ENCODE results near the gene SEC22A. TPM values are rescaled to one million over a fixed set of nuclear protein-coding genes. Genes with fewer than 3 reads are reported as not detected.

SEC22A gene
- total RNA-seq, 2 donors from 2014 or later = 16.8 to 18.3 TPM

DNA sequence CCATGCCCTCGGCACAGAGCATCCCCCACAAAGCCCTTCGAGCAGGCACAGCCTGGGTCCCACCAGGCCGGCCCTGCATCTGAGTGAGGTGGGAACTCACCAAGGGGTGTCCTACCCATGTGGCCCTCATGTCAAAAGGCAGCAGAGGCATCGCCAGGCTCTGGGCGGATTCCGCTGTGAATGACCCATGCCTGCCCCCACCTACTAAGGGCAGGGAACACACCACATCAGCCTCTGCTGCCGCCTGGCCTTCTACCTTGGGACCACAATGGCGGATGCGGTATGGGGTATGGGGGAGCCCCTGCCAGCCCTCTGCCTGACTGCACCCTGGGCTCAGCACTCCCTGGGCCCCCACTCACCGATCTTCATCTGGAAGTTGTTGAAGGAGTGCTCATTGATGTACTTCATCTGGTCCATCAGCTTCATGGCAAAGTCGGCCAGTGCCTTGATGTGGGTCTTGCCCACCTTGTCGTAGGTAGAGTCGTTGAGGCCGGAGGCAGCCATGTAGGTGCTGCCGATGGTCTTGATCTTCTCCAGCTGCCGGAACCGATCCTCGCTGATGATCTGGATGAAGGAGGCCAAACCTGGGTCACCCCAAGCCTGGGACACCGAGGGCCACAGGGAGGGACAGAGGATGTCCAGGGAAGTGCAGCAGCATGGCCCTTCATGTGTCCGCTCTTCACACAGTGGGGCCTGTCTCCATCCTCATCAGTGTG is 87.8 kb downstream of the SEC22A start:
- Mint-ChIP-seq H3K36me3 (no peaks in the 10 kb centered on the region), H3K27ac (no peak overlapping the region), H3K9me3 (no peaks in the 10 kb centered on the region)
- ATAC-seq (no peak), DNase-seq (ENCODE audit: low spot score in 2 of 2) (no peak)

GRCh38 chr3:123290107-123290930 is 88.6 kb downstream of the SEC22A start:
- DNase-seq (ENCODE audit: low spot score in 2 of 2) (no peak), ATAC-seq (no peak)
- Mint-ChIP-seq H3K9me3 (no peaks in the 10 kb centered on the region), H3K27ac (no peak overlapping the region), H3K36me3 (no peaks in the 10 kb centered on the region)

- Mint-ChIP-seq H3K27ac (no peak overlapping the region), H3K9me3 (no peaks in the 10 kb centered on the region), H3K36me3 (no peaks in the 10 kb centered on the region)
- DNase-seq (ENCODE audit: low spot score in 2 of 2) (no peak), ATAC-seq (no peak)
Observed at GRCh38 chr3:123290962-123291361, 89.2 kb downstream of the SEC22A start.

GRCh38 chr3:123291404-123291803 is 89.7 kb downstream of the SEC22A start:
- ATAC-seq (no peak), DNase-seq (ENCODE audit: low spot score in 2 of 2) (no peak)
- H3K9me3 Mint-ChIP-seq = no peaks in the 10 kb centered on the region
- no peak overlapping the region for H3K27ac Mint-ChIP-seq
- no peaks in the 10 kb centered on the region for H3K36me3 Mint-ChIP-seq

GRCh38 chr3:123292321-123293310 is 90.9 kb downstream of the SEC22A start:
- DNase-seq (ENCODE audit: low spot score in 2 of 2) = no peak
- no peak for ATAC-seq
- H3K9me3 Mint-ChIP-seq = no peaks in the 10 kb centered on the region
- no peaks in the 10 kb centered on the region for H3K36me3 Mint-ChIP-seq
- H3K27ac Mint-ChIP-seq = no peak overlapping the region

- no peak for ATAC-seq
- H3K27ac Mint-ChIP-seq = no peak overlapping the region
- no peaks in the 10 kb centered on the region for H3K9me3 Mint-ChIP-seq
- DNase-seq (ENCODE audit: low spot score in 2 of 2) = no peak
- no peaks in the 10 kb centered on the region for H3K36me3 Mint-ChIP-seq
Observed at GRCh38 chr3:123294296-123294938, 92.7 kb downstream of the SEC22A start.

DNA sequence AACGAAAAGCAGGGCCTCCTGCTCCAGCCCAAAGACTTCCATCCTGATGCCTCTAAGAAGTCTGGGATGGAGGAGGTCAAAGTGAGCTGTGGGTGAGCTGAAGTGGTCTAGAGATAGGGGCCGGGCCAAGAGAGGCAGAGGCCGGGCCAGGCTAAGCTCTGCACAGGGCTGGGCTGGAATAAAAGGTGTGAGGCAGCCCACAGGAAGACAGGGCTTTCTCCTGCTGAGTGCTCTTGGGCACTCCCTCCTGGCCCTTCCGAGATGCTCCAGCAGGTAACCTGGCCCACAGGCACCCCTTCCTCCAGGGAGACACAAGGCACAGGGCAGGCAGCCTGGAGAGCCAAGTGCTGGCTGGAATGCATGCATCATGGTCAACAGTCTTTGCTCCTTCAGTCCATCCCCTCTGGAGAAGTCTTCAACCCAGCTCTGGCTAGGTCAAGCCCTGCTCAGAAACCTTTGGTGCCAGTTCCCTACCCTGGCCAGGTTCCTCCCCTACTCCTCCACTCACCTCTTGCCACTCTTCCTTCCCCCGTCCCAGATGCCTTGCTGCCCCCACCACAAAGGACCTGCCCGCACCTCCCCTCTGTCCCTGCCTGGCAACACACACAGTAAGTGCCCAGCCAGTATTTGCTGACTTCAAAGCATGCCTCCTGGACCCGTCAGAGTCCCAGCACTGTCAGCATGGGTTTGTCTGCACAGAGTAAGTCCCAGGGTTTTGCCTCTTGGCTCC is 93.6 kb downstream of the SEC22A start:
- DNase-seq (ENCODE audit: low spot score in 2 of 2) (no peak), ATAC-seq (no peak)
- Mint-ChIP-seq H3K27ac (no peak overlapping the region), H3K36me3 (no peaks in the 10 kb centered on the region), H3K9me3 (no peaks in the 10 kb centered on the region)

DNA sequence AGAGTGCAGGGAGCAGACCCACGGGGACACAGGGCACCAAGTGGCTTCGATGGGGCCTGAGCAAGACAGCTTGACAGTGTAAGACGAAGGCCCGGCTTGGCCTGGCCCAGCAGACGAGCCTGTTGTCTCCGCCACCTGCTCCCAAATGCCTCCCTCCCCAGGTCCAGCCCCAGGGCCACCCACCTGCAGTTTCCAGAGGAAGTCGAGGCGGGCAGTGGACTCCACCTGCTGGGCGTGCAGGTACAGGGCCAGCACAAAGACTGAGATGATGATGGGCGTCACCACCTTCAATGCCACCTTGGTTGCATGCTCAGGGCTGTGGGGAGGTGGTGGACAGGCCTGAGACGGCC is 94.1 kb downstream of the SEC22A start:
- ATAC-seq (no peak), DNase-seq (ENCODE audit: low spot score in 2 of 2) (no peak)
- Mint-ChIP-seq H3K9me3 (no peaks in the 10 kb centered on the region), H3K27ac (no peak overlapping the region), H3K36me3 (no peaks in the 10 kb centered on the region)

DNA sequence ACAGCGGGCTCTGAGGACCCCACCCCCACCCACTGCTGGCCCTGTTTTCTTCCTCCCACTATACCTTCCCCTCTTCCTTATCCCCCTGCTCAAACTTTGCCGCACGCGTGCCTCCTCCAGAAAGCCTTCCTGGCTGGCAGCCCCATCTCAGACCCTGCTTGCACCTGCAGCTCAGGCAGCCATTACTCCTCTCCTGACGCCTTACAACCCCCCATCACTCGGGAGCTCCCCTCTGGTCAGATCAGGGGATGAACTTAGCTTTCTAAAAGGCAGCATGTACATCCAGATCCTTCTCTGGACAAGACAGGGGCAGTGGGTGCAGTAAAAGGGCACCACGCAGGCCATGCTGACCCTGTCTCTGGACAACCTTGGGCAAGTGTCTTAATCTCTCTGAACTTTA is 94.5 kb downstream of the SEC22A start:
- ATAC-seq (no peak), DNase-seq (ENCODE audit: low spot score in 2 of 2) (no peak)
- Mint-ChIP-seq H3K9me3 (no peaks in the 10 kb centered on the region), H3K36me3 (no peaks in the 10 kb centered on the region), H3K27ac (no peak overlapping the region)

- ATAC-seq = no peak
- DNase-seq (ENCODE audit: low spot score in 2 of 2) = no peak
- H3K36me3 Mint-ChIP-seq = no peaks in the 10 kb centered on the region
- H3K27ac Mint-ChIP-seq = no peak overlapping the region
- H3K9me3 Mint-ChIP-seq = no peaks in the 10 kb centered on the region
Observed at GRCh38 chr3:123296836-123297626, 95.3 kb downstream of the SEC22A start.

DNA sequence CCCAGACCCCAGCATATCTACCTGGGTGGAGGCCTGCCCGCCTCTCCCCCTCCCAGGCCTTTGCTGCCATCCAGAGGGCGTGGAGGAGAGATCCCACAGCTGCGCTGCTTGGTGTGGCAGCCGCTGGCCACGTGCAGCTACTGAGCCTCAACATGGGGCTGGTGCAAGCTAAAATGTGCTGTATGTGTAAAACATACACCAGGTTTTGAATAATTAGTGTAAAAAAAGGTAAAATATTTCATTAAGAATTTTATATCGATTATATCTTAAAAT is 95.8 kb downstream of the SEC22A start:
- Mint-ChIP-seq H3K36me3 (no peaks in the 10 kb centered on the region), H3K9me3 (no peaks in the 10 kb centered on the region), H3K27ac (no peak overlapping the region)
- DNase-seq (ENCODE audit: low spot score in 2 of 2) (no peak), ATAC-seq (no peak)

DNA sequence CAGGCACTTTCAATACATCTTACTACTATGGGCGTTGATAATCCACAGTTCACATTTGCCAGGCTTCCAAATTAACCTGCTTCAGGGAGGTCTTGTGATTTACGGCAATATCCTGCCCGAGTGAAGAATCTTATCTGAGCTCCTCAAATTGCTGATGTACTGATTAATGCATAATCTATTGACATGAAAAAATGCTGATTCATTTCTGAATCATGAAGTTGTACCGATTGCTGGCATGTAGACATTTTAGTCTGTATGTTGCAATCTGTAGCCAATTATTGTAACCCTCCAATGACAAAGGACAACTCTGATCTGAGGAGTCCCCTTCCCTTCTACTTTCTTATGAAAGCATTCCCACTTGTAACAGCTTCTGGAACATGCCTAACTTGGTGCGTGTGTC is 97.2 kb downstream of the SEC22A start:
- no peaks in the 10 kb centered on the region for H3K9me3 Mint-ChIP-seq
- H3K36me3 Mint-ChIP-seq = no peaks in the 10 kb centered on the region
- no peak overlapping the region for H3K27ac Mint-ChIP-seq
- DNase-seq (ENCODE audit: low spot score in 2 of 2) (no peak), ATAC-seq (no peak)

DNA sequence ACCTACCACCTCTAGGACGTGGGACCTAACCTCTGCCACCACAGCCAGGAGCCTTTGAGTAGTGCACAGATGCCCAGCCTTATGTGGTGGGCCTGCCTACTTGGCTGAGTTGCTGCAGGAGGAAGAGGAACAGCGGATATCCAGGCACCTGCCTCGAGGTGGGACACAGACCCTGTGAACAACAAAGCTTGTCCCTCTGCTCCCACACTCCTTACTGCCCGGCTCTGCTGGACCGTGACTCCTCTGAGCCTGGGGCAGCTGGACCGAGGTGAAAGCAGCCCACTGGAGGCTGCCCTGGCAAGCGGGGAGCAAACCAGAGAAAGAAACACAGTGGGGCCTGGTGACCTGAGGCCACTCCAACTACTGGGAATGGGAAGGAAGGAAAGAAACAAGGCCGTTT is 97.8 kb downstream of the SEC22A start:
- Mint-ChIP-seq H3K27ac (no peak overlapping the region), H3K36me3 (no peaks in the 10 kb centered on the region), H3K9me3 (no peaks in the 10 kb centered on the region)
- ATAC-seq = no peak
- DNase-seq (ENCODE audit: low spot score in 2 of 2) = no peak

- no peak for DNase-seq (ENCODE audit: low spot score in 2 of 2)
- Mint-ChIP-seq H3K9me3 (no peaks in the 10 kb centered on the region), H3K27ac (no peak overlapping the region), H3K36me3 (no peaks in the 10 kb centered on the region)
- ATAC-seq = no peak
Observed at GRCh38 chr3:123300056-123300455, 98.3 kb downstream of the SEC22A start.

DNA sequence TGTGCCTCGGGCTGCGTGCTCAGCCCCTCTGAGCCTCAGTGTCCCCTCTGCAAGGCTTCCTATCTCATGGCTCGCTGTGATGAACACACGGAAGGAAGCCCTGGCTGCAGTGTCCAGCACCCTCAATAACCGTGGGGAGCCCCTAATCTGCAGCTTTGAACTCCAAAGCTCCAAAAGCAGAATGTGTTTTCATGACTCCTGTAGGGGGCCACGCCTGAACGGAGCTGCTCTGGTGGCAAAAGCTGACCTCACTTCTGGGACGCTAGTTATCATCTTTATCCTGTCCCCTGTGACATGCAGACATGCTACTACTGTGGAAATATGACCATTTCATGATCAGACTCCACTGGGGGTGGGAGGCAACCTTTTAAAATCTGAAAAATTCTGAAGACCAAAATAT is 98.8 kb downstream of the SEC22A start:
- no peak for ATAC-seq
- no peaks in the 10 kb centered on the region for H3K9me3 Mint-ChIP-seq
- no peak for DNase-seq (ENCODE audit: low spot score in 2 of 2)
- H3K27ac Mint-ChIP-seq = no peak overlapping the region
- no peaks in the 10 kb centered on the region for H3K36me3 Mint-ChIP-seq

Measured in activated naive CD4-positive, alpha-beta T cell treated with anti-CD3 and anti-CD28 coated beads, Interleukin-2, amount 50 U/mL, for 72 hours (primary cell).